ENCODE measurements around the gene CACNG5.

GRCh38 chr17:66811683-66812054 is 23.2 kb upstream of the CACNG5 start:
- TF ChIP-seq CTCF (conservative IDR thresholded peaks at IDR 0.05; ENCODE audit: low read depth in 2 of 2): no peak
- TF ChIP-seq ZNF331 (CRISPR knock-in tag; IDR thresholded peaks at IDR 0.05; ENCODE audit: low read depth): no peak
- no peak for TF ChIP-seq POLR2AphosphoS5 (IDR thresholded peaks at IDR 0.05; ENCODE audit: low read depth)
- TF ChIP-seq NANOG (IDR thresholded peaks at IDR 0.05; ENCODE audit: borderline replicate concordance): no peak
- no peak for TF ChIP-seq EZH2 (IDR thresholded peaks at IDR 0.05; ENCODE audit: low read depth, unreplicated experiment)
- TF ChIP-seq EZH2phosphoT487 (IDR thresholded peaks at IDR 0.05; ENCODE audit: unreplicated experiment): no peak

Data from GM23338 (cell line).